ENCODE results near the gene SCFD2. TPM values are rescaled to one million over a fixed set of nuclear protein-coding genes. Genes with fewer than 3 reads are reported as not detected.

Gene SCFD2
- total and polyA plus RNA-seq, 2 of the 8 experiments (the other 6 are each of a cell fraction or from before 2014, with no cell fraction given), result 6.2 to 10.2 TPM

DNA sequence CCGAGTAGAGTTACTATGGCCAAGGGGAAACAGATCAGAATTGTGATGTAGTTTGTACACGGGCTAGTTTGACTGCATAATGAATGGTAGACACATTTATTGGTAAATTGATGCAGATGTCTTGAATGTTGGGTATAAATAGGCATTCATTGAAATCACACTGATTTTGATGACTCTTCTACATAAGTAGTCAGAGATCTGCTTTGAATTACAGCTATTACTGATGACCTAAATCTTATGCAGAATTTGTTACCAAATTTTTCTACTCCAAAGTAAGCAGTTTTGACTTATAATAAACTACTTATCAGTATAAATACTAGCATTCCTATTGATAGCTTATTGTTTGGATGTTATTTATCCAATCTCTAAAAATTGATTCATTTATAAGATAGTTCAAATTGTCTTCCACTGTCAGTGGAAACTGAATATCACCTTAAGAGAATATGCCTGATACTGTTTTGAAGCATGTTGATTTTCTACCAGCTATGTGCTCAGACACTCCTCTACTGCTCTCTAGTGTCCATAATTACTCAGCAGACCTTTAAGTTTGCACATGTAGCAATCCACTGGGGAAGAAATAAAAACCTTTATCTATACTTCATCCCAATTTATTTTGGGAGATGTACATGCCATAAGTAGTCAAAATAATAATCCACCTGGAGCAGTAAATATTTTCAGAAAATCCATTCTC is 383.5 kb downstream of the SCFD2 start:
- Histone ChIP-seq H3K4ac (replicated peaks; ENCODE audit: insufficient read length, low read depth, low read length) (peak overlapping the region; percentile 36), H2BK120ac (replicated peaks; ENCODE audit: low read depth, low read length) (no peak overlapping the region), H3K23me2 (ENCODE audit: low read depth, low read length) (0 out of 2 replicates have a peak, but pooled peaks cover 2% of the 10 kb centered on the region), H3K4me1 (replicated peaks in 1 of 4; ENCODE audit: control insufficient read depth in 3 of 4, insufficient read depth in 4 of 4, low read length in 3 of 4) (peaks cover 0 to 3% (median 0%) of the 10 kb centered on the region in 4 experiments; a peak in 2 of 7 replicates), H2BK20ac (ENCODE audit: low read length) (peak overlapping the region; percentile 93), H3K36me3 (ENCODE audit: control insufficient read depth in 2 of 4, insufficient read depth in 4 of 4, low read length in 3 of 4) (no peaks in the 10 kb centered on the region), H3K18ac (ENCODE audit: extremely low read depth, low read length) (no peak overlapping the region), H3K4me3 (ENCODE audit: extremely low read depth in 1 of 4, insufficient read depth in 2 of 4, low read depth in 3 of 4, low read length in 4 of 4) (no peak overlapping the region), H2AK5ac (ENCODE audit: low read depth, low read length) (no peak overlapping the region), H4K20me1 (replicated peaks in 1 of 2; ENCODE audit: control insufficient read depth in 1 of 2, insufficient read depth in 2 of 2, low read length in 2 of 2) (no peaks in the 10 kb centered on the region), H3K9me3 (ENCODE audit: insufficient read depth in 2 of 2, low read depth in 1 of 2, low read length in 1 of 2) (no peaks in the 10 kb centered on the region), H3K9ac (replicated peaks in 1 of 4; ENCODE audit: extremely low read depth in 1 of 4, low read depth in 3 of 4, low read length in 3 of 4) (no peak overlapping the region), H3K27ac (ENCODE audit: low read depth, low read length) (no peak overlapping the region), H4K5ac (ENCODE audit: insufficient read length, low read depth, low read length) (no peak overlapping the region), H3K14ac (ENCODE audit: insufficient read length) (no peak overlapping the region), H2BK5ac (ENCODE audit: low read depth, low read length) (peak overlapping the region; percentile 54; the same call in 1 of the 2 replicates), H3K79me1 (ENCODE audit: low read depth, low read length) (no peaks in the 10 kb centered on the region), H4K8ac (ENCODE audit: extremely low read depth, insufficient read depth, low read length) (no peak overlapping the region), H2BK12ac (ENCODE audit: low read depth, low read length) (peak overlapping the region; percentile 62), H2BK15ac (ENCODE audit: low read length) (peak overlapping the region; percentile 76; the same call in 1 of the 2 replicates), H3K27me3 (replicated peaks in 1 of 4; ENCODE audit: control insufficient read depth in 3 of 4, extremely low read depth in 1 of 4, insufficient read depth in 3 of 4, low read length in 3 of 4) (no peaks in the 10 kb centered on the region), H2AFZ (ENCODE audit: low read length) (no peak overlapping the region), H4K91ac (replicated peaks; ENCODE audit: insufficient read length, low read length) (peak overlapping the region; percentile 79), H3K56ac (replicated peaks; ENCODE audit: insufficient read length, low read depth, low read length) (no peak overlapping the region), H3K4me2 (ENCODE audit: insufficient read depth in 1 of 2, low read depth in 2 of 2, low read length in 2 of 2) (no peak overlapping the region), H3K79me2 (ENCODE audit: control insufficient read depth in 1 of 2, insufficient read depth in 2 of 2, low read length in 2 of 2) (no peaks in the 10 kb centered on the region), H3K23ac (ENCODE audit: insufficient read length) (no peak overlapping the region)
- 91% methylated on average over 2 of the region's 2 CpGs; no CpG with 5 or more reads in 1 of the 2 experiments for WGBS, 2 experiments (ENCODE audit: extremely low coverage in 1 of 2, insufficient coverage in 1 of 2, insufficient read length in 1 of 2, insufficient replicate concordance in 2 of 2, low coverage in 1 of 2, low lambda C conversion rate in 2 of 2, missing lambda C conversion rate in 1 of 2)
- POLR2A ChIA-PET (ENCODE audit: partially characterized antibody), result interaction anchor here (0.9 to 1.8 kb wide), 8 partner anchors 113 to 324 kb away, joined by 3 to 8 read pairs (median 4); no protein-coding TSS in a partner anchor
- DNase-seq (ENCODE audit: low read depth in 1 of 2, low spot score in 2 of 2), result no peak
- CTCF ChIA-PET (ENCODE audit: partially characterized antibody), result interaction anchor here (0.7 to 8.3 kb wide), 51 partner anchors 8 to 880 kb away, joined by 3 to 76 read pairs (median 4); no protein-coding TSS in a partner anchor
- FAIRE-seq, result peak; percentile 91
- TF ChIP-seq RAD21 (IDR thresholded peaks at IDR 0.05 in 1 of 2, conservative IDR thresholded peaks at IDR 0.05 in 1 of 2; ENCODE audit: low read depth in 2 of 2, low read length in 2 of 2), result peak; percentile 94 to 98
- TF ChIP-seq RXRA (IDR thresholded peaks at IDR 0.05; ENCODE audit: insufficient read depth, low read depth, low read length), result no peak
- TF ChIP-seq SIX5 (IDR thresholded peaks at IDR 0.05; ENCODE audit: low read depth, low read length), result no peak
- TF ChIP-seq CTCF (IDR thresholded peaks at IDR 0.05; ENCODE audit: control extremely low read depth in 1 of 3, insufficient read depth in 1 of 3, low read depth in 1 of 3, low read length in 3 of 3), result peak in 2 of 3 experiments; percentile 65 to 76; a peak in 3 of 4 replicates
- TF ChIP-seq SAP30 (IDR thresholded peaks at IDR 0.05; ENCODE audit: insufficient read depth, insufficient replicate concordance, low read length), result no peak
- TF ChIP-seq CEBPB (IDR thresholded peaks at IDR 0.05; ENCODE audit: low read depth, low read length), result peak; percentile 45; the same call in 1 of the 2 replicates
- TF ChIP-seq SIN3A (conservative IDR thresholded peaks at IDR 0.05 in 1 of 2, IDR thresholded peaks at IDR 0.05 in 1 of 2; ENCODE audit: low read depth in 1 of 2, low read length in 2 of 2), result no peak

Measured in H1 (cell line).